H9 (cell line): ENCODE results near the gene TXNRD1. TPM values are rescaled to one million over a fixed set of nuclear protein-coding genes. Genes with fewer than 3 reads are reported as not detected.

Experiments
- DNase-seq: peaks from one replicate; pipeline ENCODE4 v3.0.0-alpha.2; 2017
- H2AFZ ChIP-seq: one replicate; pipeline ENCODE4 v1.6.1; 2013; ENCODE audit warnings: mild to moderate bottlenecking, low read length, control low read depth, moderate library complexity
- H2AK5ac ChIP-seq: 2 replicates; pipeline ENCODE4 v1.6.1; 2013; ENCODE audit warnings: low read length, control low read depth, mixed read lengths; ENCODE audit not compliant: insufficient read length
- H2BK120ac ChIP-seq: one replicate; pipeline ENCODE4 v1.6.1; 2013; ENCODE audit warnings: low read depth, mild to moderate bottlenecking, low read length, control low read depth, inconsistent platforms; ENCODE audit not compliant: poor library complexity, severe bottlenecking
- H2BK12ac ChIP-seq: 2 replicates; pipeline ENCODE4 v1.6.1; 2013; ENCODE audit warnings: low read length, control low read depth, mixed read lengths, low read depth; ENCODE audit not compliant: insufficient read length
- H2BK15ac ChIP-seq: 2 replicates; pipeline ENCODE4 v1.6.1; 2013; ENCODE audit warnings: low read depth, low read length, control low read depth
- H2BK20ac ChIP-seq: one replicate; pipeline ENCODE4 v1.6.1; 2013; ENCODE audit warnings: low read depth, mild to moderate bottlenecking, low read length, control low read depth, inconsistent platforms; ENCODE audit not compliant: poor library complexity, severe bottlenecking
- H2BK5ac ChIP-seq: 2 replicates; pipeline ENCODE4 v1.6.1; 2013; ENCODE audit warnings: low read length, control low read depth, mixed read lengths; ENCODE audit not compliant: insufficient read length
- H3K14ac ChIP-seq: 2 replicates; pipeline ENCODE4 v1.6.1; 2013; ENCODE audit warnings: low read length, control low read depth; ENCODE audit not compliant: insufficient read depth
- H3K18ac ChIP-seq: 2 replicates; pipeline ENCODE4 v1.6.1; 2013; ENCODE audit warnings: low read depth, mild to moderate bottlenecking, mixed read lengths, low read length, control low read depth; ENCODE audit not compliant: insufficient read length
- H3K23ac ChIP-seq: 2 replicates; pipeline ENCODE4 v1.6.1; 2013; ENCODE audit warnings: low read length, control low read depth, mixed read lengths, low read depth; ENCODE audit not compliant: insufficient read length
- H3K23me2 ChIP-seq: 2 replicates; pipeline ENCODE4 v1.6.1; 2013; ENCODE audit warnings: low read depth, mild to moderate bottlenecking, mixed read lengths, low read length, control low read depth; ENCODE audit not compliant: insufficient read length, poor library complexity, severe bottlenecking
- H3K27ac ChIP-seq: 2 replicates; pipeline ENCODE4 v1.5.1; 2013; ENCODE audit warnings: low read length, control low read depth, mixed read lengths, low read depth; ENCODE audit not compliant: insufficient read length
- H3K27me3 ChIP-seq: 2 replicates; pipeline ENCODE4 v1.6.1; 2013; ENCODE audit warnings: low read length, control low read depth, inconsistent platforms; ENCODE audit not compliant: insufficient read depth
- H3K4ac ChIP-seq: 2 replicates; pipeline ENCODE4 v1.6.1; 2013; ENCODE audit warnings: low read depth, mild to moderate bottlenecking, control low read depth, inconsistent platforms, low read length, moderate library complexity
- H3K4me1 ChIP-seq: 2 replicates; pipeline ENCODE4 v1.6.1; 2013; ENCODE audit warnings: low read length, control low read depth, inconsistent platforms; ENCODE audit not compliant: insufficient read depth
- H3K4me2 ChIP-seq: 2 replicates; pipeline ENCODE4 v1.6.1; 2013; ENCODE audit warnings: low read length, control low read depth, mixed read lengths; ENCODE audit not compliant: insufficient read length, insufficient read depth
- H3K56ac ChIP-seq: 2 replicates; pipeline ENCODE4 v1.6.1; 2013; ENCODE audit warnings: low read depth, mild to moderate bottlenecking, mixed read lengths, low read length, control low read depth; ENCODE audit not compliant: insufficient read length
- H3K79me1 ChIP-seq: 2 replicates; pipeline ENCODE4 v1.6.1; 2013; ENCODE audit warnings: low read depth, mild to moderate bottlenecking, moderate library complexity, low read length, control low read depth, inconsistent platforms; ENCODE audit not compliant: insufficient read depth, poor library complexity, severe bottlenecking
- H3K79me2 ChIP-seq: 2 replicates; pipeline ENCODE4 v1.6.1; 2013; ENCODE audit warnings: low read length, control low read depth, inconsistent platforms; ENCODE audit not compliant: insufficient read depth
- H3K9ac ChIP-seq: 2 replicates; pipeline ENCODE4 v1.6.1; 2013; ENCODE audit warnings: low read length, control low read depth, mixed read lengths; ENCODE audit not compliant: insufficient read length; ENCODE audit errors: extremely low read depth
- H3K9me3 ChIP-seq: one replicate; pipeline ENCODE4 v1.6.1; 2013; ENCODE audit warnings: low read depth, low read length, inconsistent platforms; ENCODE audit not compliant: control insufficient read depth
- H3T11ph ChIP-seq: one replicate; pipeline ENCODE4 v1.6.1; 2013; ENCODE audit warnings: mild to moderate bottlenecking, low read length, control low read depth, inconsistent platforms
- H4K20me1 ChIP-seq: one replicate; pipeline ENCODE4 v1.6.1; 2013; ENCODE audit not compliant: control insufficient read depth, insufficient read length, insufficient read depth
- H4K5ac ChIP-seq: 2 replicates; pipeline ENCODE4 v1.6.1; 2013; ENCODE audit warnings: low read depth, mild to moderate bottlenecking, mixed read lengths, low read length, control low read depth; ENCODE audit not compliant: insufficient read length
- H4K8ac ChIP-seq: replicated peaks from 2 replicates; pipeline ENCODE4 v1.6.1; 2013; ENCODE audit warnings: low read length, control low read depth, mixed read lengths, low read depth; ENCODE audit not compliant: insufficient read length
- H4K91ac ChIP-seq: 2 replicates; pipeline ENCODE4 v1.6.1; 2013; ENCODE audit warnings: low read depth, mild to moderate bottlenecking, moderate library complexity, mixed read lengths, low read length, control low read depth; ENCODE audit not compliant: insufficient read length
- H3K27ac Mint-ChIP-seq, 3 experiments: 2 replicates in 2 of 3; 3 replicates in 1 of 3; pipeline ENCODE4 v1.8.0; 2020 to 2021; ENCODE audit warnings: mixed read lengths in 3 of 3, mild to moderate bottlenecking in 1 of 3, moderate library complexity in 1 of 3
- H3K27me3 Mint-ChIP-seq: 2 replicates; pipeline ENCODE4 v1.8.0; 2021; ENCODE audit warnings: low read depth, mild to moderate bottlenecking, moderate library complexity, mixed read lengths
- H3K36me3 Mint-ChIP-seq, 3 experiments: 2 replicates in 2 of 3; 3 replicates in 1 of 3; pipeline ENCODE4 v1.8.0; 2020 to 2021; ENCODE audit warnings: low read depth in 3 of 3, mixed read lengths in 3 of 3; ENCODE audit not compliant: insufficient read depth in 1 of 3
- H3K4me1 Mint-ChIP-seq, 2 experiments: 2 replicates each; pipeline ENCODE4 v1.8.0; 2020; ENCODE audit warnings: mixed read lengths in 2 of 2
- H3K4me3 Mint-ChIP-seq, 2 experiments: 2 replicates in 1 of 2; 3 replicates in 1 of 2; pipeline ENCODE4 v1.8.0; 2020 to 2021; ENCODE audit warnings: mild to moderate bottlenecking in 2 of 2, mixed read lengths in 2 of 2, moderate library complexity in 1 of 2
- H3K9me3 Mint-ChIP-seq, 2 experiments: 2 replicates in 1 of 2; 3 replicates in 1 of 2; pipeline ENCODE4 v1.8.0; 2020; ENCODE audit warnings: mild to moderate bottlenecking in 2 of 2, mixed read lengths in 2 of 2, moderate library complexity in 1 of 2
- CTCF ChIP-seq: fragments of 200-600 bp; sonication (generic); conservative IDR thresholded peaks from 3 replicates; pipeline ENCODE4 v1.8.0; 2021; ENCODE audit warnings: antibody characterized with exemption, mild to moderate bottlenecking
- WGBS: extraction: QIAGEN DNeasy Blood & Tissue Kit; methylation state at CpG from one replicate; pipeline ENCODE4 v1.1.7; 2013; ENCODE audit warnings: missing lambda C conversion rate, low lambda C conversion rate, mixed read lengths; ENCODE audit not compliant: insufficient read length; ENCODE audit errors: extremely low coverage; 5-methylcytosine and 5-hydroxymethylcytosine counted together
- total RNA-seq: library from RNA; stranded (reverse); gene quantifications from 2 replicates; pipeline ENCODE4 v1.2.1, GENCODE V29; 2021

TXNRD1 gene
- total RNA-seq, 1 experiment from 2014 or later: 100 TPM

DNA sequence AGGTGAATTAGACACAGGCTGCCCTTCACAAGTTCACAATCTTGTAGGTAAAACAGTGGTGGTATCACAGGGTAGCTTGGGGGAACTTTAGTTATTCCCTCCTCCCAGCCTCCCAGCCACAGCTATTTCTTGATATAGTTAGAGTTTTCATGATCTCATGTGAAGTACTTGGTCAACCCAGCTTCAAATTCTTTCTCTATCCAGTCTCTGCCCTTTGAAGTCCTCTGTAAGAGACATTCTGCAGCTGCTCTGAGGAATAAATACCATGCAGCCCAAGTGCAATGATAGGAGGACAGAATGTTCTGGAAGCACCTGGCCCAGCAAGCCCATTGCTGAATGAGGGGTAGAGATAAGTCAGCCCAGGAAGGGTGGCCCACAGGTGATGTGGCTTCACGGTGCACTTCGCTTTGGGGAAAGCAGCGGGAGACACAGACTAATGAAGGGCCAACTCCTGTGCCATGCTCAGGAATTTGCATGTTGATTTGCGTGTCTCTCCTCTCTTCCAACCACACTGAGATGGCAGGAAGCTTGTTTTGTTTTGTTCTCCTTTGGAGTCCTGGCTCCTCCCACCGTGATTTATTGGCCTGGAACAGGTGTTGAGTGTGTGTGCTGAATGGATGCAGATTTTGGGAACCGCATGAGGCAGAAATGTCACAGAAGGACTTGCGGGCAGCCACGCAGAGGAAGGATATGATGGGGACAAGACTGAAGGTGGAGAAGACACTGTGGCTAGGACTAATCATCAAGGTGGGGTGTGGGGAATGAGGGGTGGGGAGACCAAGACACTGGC lies 8.0 kb upstream of the TXNRD1 start:
- no peak for TF ChIP-seq CTCF
- no peak overlapping the region for H2AK5ac ChIP-seq
- no peaks in the 10 kb centered on the region for H3K79me2 ChIP-seq
- no peaks in the 10 kb centered on the region for H4K20me1 ChIP-seq
- Mint-ChIP-seq H3K36me3 (no peaks in the 10 kb centered on the region; a peak in 1 of 7 replicates), H3K4me3 (no peak overlapping the region), H3K27ac (no peak overlapping the region), H3K27me3 (peaks cover 3% of the 10 kb centered on the region; the same call in 1 of the 2 replicates), H3K4me1 (peaks cover 17% of the 10 kb centered on the region in 2 experiments), H3K9me3 (no peaks in the 10 kb centered on the region)
- no peaks in the 10 kb centered on the region for H3K9me3 ChIP-seq
- no peak overlapping the region for H3K18ac ChIP-seq
- no peak overlapping the region for H4K91ac ChIP-seq
- H3K23ac ChIP-seq: no peak overlapping the region
- no peak overlapping the region for H3K4me2 ChIP-seq
- no peak overlapping the region for H2BK20ac ChIP-seq
- no peak overlapping the region for H4K5ac ChIP-seq
- no peak overlapping the region for H2BK5ac ChIP-seq
- H3K27me3 ChIP-seq: no peaks in the 10 kb centered on the region
- H3T11ph ChIP-seq: no peak overlapping the region
- no peak overlapping the region for H3K14ac ChIP-seq
- no peak overlapping the region for H3K56ac ChIP-seq
- H3K79me1 ChIP-seq: no peaks in the 10 kb centered on the region
- no peak overlapping the region for H2BK120ac ChIP-seq
- no peak for DNase-seq
- no peak overlapping the region for H2BK12ac ChIP-seq
- H2AFZ ChIP-seq: no peak overlapping the region
- no peak overlapping the region for H2BK15ac ChIP-seq
- no peak overlapping the region for H4K8ac ChIP-seq
- H3K9ac ChIP-seq: no peak overlapping the region
- no peaks in the 10 kb centered on the region for H3K23me2 ChIP-seq
- H3K4me1 ChIP-seq: no peaks in the 10 kb centered on the region
- WGBS: no CpG with 5 or more reads among the region's 8 CpGs
- H3K4ac ChIP-seq: no peak overlapping the region
- no peak overlapping the region for H3K27ac ChIP-seq
